CD14-positive monocyte (primary cell): ENCODE measurements around the gene RIF1. TPM values are rescaled to one million over a fixed set of nuclear protein-coding genes. Genes with fewer than 3 reads are reported as not detected.

Experiments
- DNase-seq, 3 donors: peaks; one replicate each; pipeline ENCODE4 v3.0.0-alpha.2; 2011 to 2022
- H2AFZ ChIP-seq: 2 replicates; pipeline ENCODE4 v1.6.0; 2012; ENCODE audit warnings: mild to moderate bottlenecking, low read depth, low read length, inconsistent platforms; ENCODE audit not compliant: insufficient read depth, poor library complexity, severe bottlenecking
- H3K27ac ChIP-seq, 2 donors: 1 replicate in 1 of 2; 2 replicates in 1 of 2; pipeline ENCODE4 v1.5.1; 2012 to 2013; ENCODE audit warnings: low read length in 2 of 2, control low read depth in 1 of 2, inconsistent platforms in 1 of 2, low read depth in 1 of 2, mild to moderate bottlenecking in 1 of 2
- H3K27me3 ChIP-seq, 2 donors: one replicate each; pipeline versions ENCODE4 v1.6.0 to v1.6.1; 2011 to 2013; ENCODE audit warnings: low read length in 2 of 2; ENCODE audit not compliant: control insufficient read depth in 2 of 2, insufficient read depth in 2 of 2
- H3K36me3 ChIP-seq, 2 donors: replicated peaks in 1 of 2; 1 replicate in 1 of 2; 2 replicates in 1 of 2; pipeline versions ENCODE4 v1.5.1 to v1.6.1; 2012 to 2013; ENCODE audit warnings: low read length in 2 of 2, control low read depth in 1 of 2, inconsistent platforms in 1 of 2, mild to moderate bottlenecking in 1 of 2; ENCODE audit not compliant: insufficient read depth in 2 of 2, control insufficient read depth in 1 of 2
- H3K4me1 ChIP-seq, 2 donors: 1 replicate in 1 of 2; 2 replicates in 1 of 2; pipeline versions ENCODE4 v1.5.1 to v1.6.1; 2012 to 2013; ENCODE audit warnings: low read length in 2 of 2, control low read depth in 1 of 2, inconsistent platforms in 1 of 2, mild to moderate bottlenecking in 1 of 2, moderate library complexity in 1 of 2; ENCODE audit not compliant: insufficient read depth in 2 of 2, control insufficient read depth in 1 of 2
- H3K4me2 ChIP-seq: replicated peaks from 2 replicates; pipeline ENCODE3; 2012; ENCODE audit warnings: low read length, moderate library complexity, mild to moderate bottlenecking; ENCODE audit not compliant: poor library complexity, severe bottlenecking; ENCODE audit errors: extremely low read depth
- H3K4me3 ChIP-seq, 3 experiments: fragments of 200-600 bp in 1 of 3; sonication (generic) in 1 of 3; replicated peaks in 1 of 3; 1 replicate in 2 of 3; 2 replicates in 1 of 3; pipeline ENCODE4 v1.5.1; 2011 to 2013; ENCODE audit warnings: low read length in 3 of 3, mild to moderate bottlenecking in 3 of 3, control low read depth in 2 of 3, low read depth in 2 of 3, inconsistent platforms in 1 of 3, moderate library complexity in 1 of 3
- H3K79me2 ChIP-seq: 2 replicates; pipeline ENCODE4 v1.6.0; 2012; ENCODE audit warnings: mild to moderate bottlenecking, control low read depth, inconsistent platforms, low read length, moderate library complexity; ENCODE audit not compliant: insufficient read depth
- H3K9ac ChIP-seq: 2 replicates; pipeline ENCODE4 v1.6.0; 2017; ENCODE audit warnings: low read length, mild to moderate bottlenecking; ENCODE audit not compliant: insufficient read depth, poor library complexity, severe bottlenecking
- H3K9me3 ChIP-seq, 2 donors: replicated peaks in 1 of 2; 1 replicate in 1 of 2; 2 replicates in 1 of 2; pipeline versions ENCODE4 v1.5.1 to v1.6.1; 2012 to 2013; ENCODE audit warnings: low read length in 2 of 2, control low read depth in 1 of 2; ENCODE audit not compliant: control insufficient read depth in 1 of 2, insufficient read depth in 1 of 2
- H4K20me1 ChIP-seq: 2 replicates; pipeline ENCODE4 v1.6.0; 2012; ENCODE audit warnings: mild to moderate bottlenecking, low read length, control low read depth, moderate library complexity; ENCODE audit not compliant: insufficient read depth
- H3K27ac Mint-ChIP-seq, 7 donors: one replicate each; pipeline ENCODE4 v1.8.0; 2020; ENCODE audit warnings: mild to moderate bottlenecking in 7 of 7, mixed read lengths in 7 of 7, moderate library complexity in 6 of 7, inconsistent platforms in 2 of 7
- H3K27me3 Mint-ChIP-seq, 3 donors: one replicate each; pipeline ENCODE4 v1.8.0; 2021 to 2022; ENCODE audit warnings: low read depth in 3 of 3, mild to moderate bottlenecking in 3 of 3, mixed read lengths in 3 of 3, moderate library complexity in 3 of 3, inconsistent platforms in 1 of 3
- H3K36me3 Mint-ChIP-seq, 2 donors: one replicate each; pipeline ENCODE4 v1.8.0; 2020; ENCODE audit warnings: mixed read lengths in 2 of 2, inconsistent platforms in 1 of 2, mild to moderate bottlenecking in 1 of 2
- H3K4me1 Mint-ChIP-seq: one replicate; pipeline ENCODE4 v1.8.0; 2020; ENCODE audit warnings: mild to moderate bottlenecking, mixed read lengths
- H3K4me3 Mint-ChIP-seq, 2 donors: one replicate each; pipeline ENCODE4 v1.8.0; 2020; ENCODE audit warnings: mild to moderate bottlenecking in 2 of 2, mixed read lengths in 2 of 2, moderate library complexity in 1 of 2
- H3K9me3 Mint-ChIP-seq, 7 donors: one replicate each; pipeline ENCODE4 v1.8.0; 2020 to 2022; ENCODE audit warnings: mixed read lengths in 7 of 7, mild to moderate bottlenecking in 6 of 7, moderate library complexity in 6 of 7, inconsistent platforms in 2 of 7
- CTCF ChIP-seq: fragments of 200-600 bp; IDR thresholded peaks from one replicate; pipeline ENCODE4 v1.8.0; 2022; ENCODE audit warnings: antibody characterized with exemption, mild to moderate bottlenecking
- WGBS: methylation state at CpG from one replicate; pipeline ENCODE4 v1.1.5; 2013; ENCODE audit warnings: missing lambda C conversion rate; ENCODE audit not compliant: insufficient coverage; 5-methylcytosine and 5-hydroxymethylcytosine counted together
- intact Hi-C, 2 donors: fragments of 100-400 bp; cut with micrococcal nuclease; formaldehyde crosslinking; loops; one replicate each; pipeline versions ENCODE4 v1.15.0 to v1.15.1; 2023
- polyA plus RNA-seq, 3 donors: library from polyadenylated mRNA; depleted of rRNA in 1 of 3; unstranded in 2 of 3; stranded (reverse) in 1 of 3; fragments of 300-500 nt in 2 of 3; fragments of >200 nt in 1 of 3; fragmentation: Illumina TruSeq in 2 of 3; gene quantifications; 1 replicate in 2 of 3; 2 replicates in 1 of 3; pipeline ENCODE4 v1.2.3, GENCODE V29; 2012 to 2021

The RIF1 gene
- polyA plus RNA-seq, 3 donors = 3.8 to 9.3 (median 6.5) TPM

- Histone ChIP-seq H3K27me3 (no peaks in the 10 kb centered on the region), H2AFZ (no peak overlapping the region), H3K4me2 (no peak overlapping the region), H3K36me3 (peaks cover 19 to 54% of the 10 kb centered on the region in 2 donors), H4K20me1 (no peaks in the 10 kb centered on the region), H3K27ac (no peak overlapping the region), H3K9me3 (no peaks in the 10 kb centered on the region), H3K9ac (no peak overlapping the region), H3K4me1 (no peaks in the 10 kb centered on the region), H3K79me2 (no peaks in the 10 kb centered on the region), H3K4me3 (no peak overlapping the region)
- no peak for DNase-seq
- Mint-ChIP-seq H3K27ac (no peak overlapping the region), H3K9me3 (no peaks in the 10 kb centered on the region), H3K4me3 (no peak overlapping the region), H3K4me1 (peaks cover 2% of the 10 kb centered on the region), H3K27me3 (no peaks in the 10 kb centered on the region), H3K36me3 (peaks cover 49 to 50% of the 10 kb centered on the region in 2 donors)
- WGBS = no CpG with 5 or more reads among the region's 1 CpG
- intact Hi-C loops = no loop called here
- no peak for TF ChIP-seq CTCF
Measured at GRCh38 chr2:151486053-151486452, 76.4 kb downstream of the RIF1 start.

- no peak overlapping the region for H3K4me3 Mint-ChIP-seq
- H3K27ac ChIP-seq = no peak overlapping the region
- peaks cover 25 to 37% of the 10 kb centered on the region in 2 donors for H3K36me3 Mint-ChIP-seq
- no peaks in the 10 kb centered on the region for H3K9me3 ChIP-seq
- H3K4me3 ChIP-seq = no peak overlapping the region
- no peaks in the 10 kb centered on the region for H3K79me2 ChIP-seq
- WGBS = 100% methylated on average over 1 of the region's 9 CpGs
- intact Hi-C loops = no loop called here
- H3K27ac Mint-ChIP-seq = no peak overlapping the region
- H3K4me2 ChIP-seq = no peak overlapping the region
- H3K9ac ChIP-seq = no peak overlapping the region
- no peak overlapping the region for H2AFZ ChIP-seq
- TF ChIP-seq CTCF = no peak
- no peak for DNase-seq
- no peaks in the 10 kb centered on the region for H3K4me1 Mint-ChIP-seq
- H3K4me1 ChIP-seq = no peaks in the 10 kb centered on the region
- H3K27me3 Mint-ChIP-seq = no peaks in the 10 kb centered on the region
- H3K27me3 ChIP-seq = no peaks in the 10 kb centered on the region
- no peaks in the 10 kb centered on the region for H3K9me3 Mint-ChIP-seq
- peaks cover 3 to 29% of the 10 kb centered on the region in 2 donors for H3K36me3 ChIP-seq
- H4K20me1 ChIP-seq = no peaks in the 10 kb centered on the region
Measured at GRCh38 chr2:151490276-151490675, 80.6 kb downstream of the RIF1 start.
